HG03060 (cell line): ENCODE results near the gene GALC.
"Not testable (repeated sequence)": the region's sequence is repeated elsewhere in the genome, so short reads cannot be mapped to it uniquely, and the experiment has no call there.

ENCODE experiments used
- ATAC-seq: cut with Tn5 transposase; IDR thresholded peaks from one replicate; pipeline ENCODE4 v1.9.1; 2021; ENCODE audit warnings: low read depth, moderate number of reproducible peaks; ENCODE audit not compliant: unreplicated experiment

GALC gene

DNA sequence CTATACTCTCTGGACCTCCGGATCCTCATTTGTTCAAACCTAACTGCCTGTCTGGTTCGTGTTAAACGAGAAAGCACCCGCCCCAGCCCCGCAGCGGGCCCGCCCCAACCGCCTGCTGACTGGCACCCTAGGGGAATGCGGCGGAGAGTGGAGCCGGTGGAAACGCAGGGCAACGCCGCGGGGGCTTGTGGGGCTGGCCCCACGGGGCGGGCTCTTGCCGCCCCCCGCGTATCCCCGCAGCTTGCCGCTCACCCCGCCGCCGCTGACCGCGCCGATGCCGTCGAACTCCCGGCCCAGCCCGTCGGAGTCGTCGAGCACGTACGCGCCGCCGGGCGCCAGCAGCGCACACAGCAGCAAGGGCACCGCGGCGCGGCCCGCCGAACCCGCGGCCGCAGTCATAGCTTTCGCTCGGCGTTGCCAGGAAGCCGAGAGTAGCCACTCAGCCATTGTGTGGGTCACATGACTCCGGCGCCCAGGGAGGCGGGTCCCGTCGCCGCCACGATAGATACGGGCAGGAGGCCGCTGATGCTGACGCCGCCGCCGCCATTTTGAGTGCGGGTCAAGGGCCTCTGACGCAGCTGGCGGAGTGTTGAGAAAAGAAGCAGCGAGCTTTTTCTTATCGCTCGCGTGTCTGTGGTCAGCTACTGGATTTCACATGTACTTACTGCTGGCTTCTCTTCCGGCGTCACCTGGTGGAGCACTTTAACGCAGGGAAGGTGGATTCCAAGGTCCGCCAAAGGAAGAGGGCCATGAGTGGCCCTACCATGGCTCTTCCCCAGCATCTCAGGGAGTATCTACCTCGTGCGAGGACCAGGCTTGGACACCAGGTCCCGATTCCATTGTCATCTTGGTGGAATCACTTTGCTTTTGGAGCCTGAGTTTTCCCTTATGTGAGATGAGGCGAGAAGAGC is at the start of gene GALC:
TSS of gene GALC (minus strand) at position 465 of the 911 bp plus-strand sequence. CDS start at position 447, 18 bp downstream.
- peak; percentile 77 for ATAC-seq

DNA sequence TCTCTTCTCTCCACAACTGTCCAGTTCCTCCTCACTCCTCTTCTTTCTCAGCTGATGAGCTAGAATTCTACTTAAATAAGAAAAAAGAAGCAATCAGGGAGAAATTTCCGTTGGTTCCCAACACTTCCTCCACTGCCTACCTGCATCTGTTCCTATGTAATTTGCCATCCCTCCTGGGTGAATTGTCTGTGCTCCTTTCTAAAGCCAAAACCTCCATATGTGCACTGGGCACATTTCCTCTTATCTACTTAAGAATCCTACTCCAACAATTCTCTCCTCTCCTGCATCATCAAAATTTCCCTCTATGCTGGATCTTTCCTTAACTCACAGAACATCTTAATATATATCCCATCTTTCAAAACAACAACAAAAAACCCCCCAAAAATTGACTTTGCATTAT is 47.2 kb upstream of the GALC start:
- ATAC-seq: no peak

- ATAC-seq: no peak
These were observed 46.2 kb upstream of the GALC start for GRCh38 chr14:88039197-88039596.

DNA sequence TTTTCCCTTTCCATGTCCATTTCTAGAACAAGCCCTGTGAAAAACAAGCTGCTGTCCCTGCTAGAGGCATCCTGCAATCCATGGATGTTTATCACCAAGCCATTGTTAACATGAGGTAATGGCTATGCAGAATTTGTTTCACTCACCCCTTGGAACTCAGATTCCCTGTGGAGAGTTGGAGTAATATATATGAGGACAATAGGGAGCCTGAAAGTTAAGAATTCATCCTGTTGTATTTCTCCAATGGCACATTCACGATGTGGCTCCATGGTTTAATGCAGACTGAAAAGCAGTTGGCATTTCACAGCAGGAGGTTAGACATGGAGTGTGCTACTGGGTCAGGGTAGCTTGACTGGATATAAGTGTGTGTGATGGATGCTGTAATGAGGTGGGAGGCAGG is 44.3 kb upstream of the GALC start:
- ATAC-seq: no peak

DNA sequence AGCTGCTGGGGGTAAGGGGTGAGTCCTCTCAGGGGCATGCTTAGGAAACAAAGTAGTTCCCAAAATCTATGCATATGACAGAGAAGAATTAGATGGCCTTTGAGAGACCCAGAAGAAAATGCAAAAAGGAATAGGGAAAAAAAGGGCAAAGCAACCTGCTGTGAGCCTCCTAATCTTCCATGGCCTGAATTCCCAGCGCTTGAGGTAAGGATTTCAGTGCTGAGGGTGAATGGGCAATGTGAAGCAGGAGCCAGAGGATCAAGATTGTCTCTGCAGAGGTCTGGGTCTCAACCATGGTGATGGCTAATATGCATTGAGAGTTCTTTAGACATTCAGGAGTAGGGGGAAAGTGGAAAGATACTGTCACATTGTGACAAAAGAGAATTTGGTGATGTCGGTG is 43.4 kb upstream of the GALC start:
- ATAC-seq: no peak

GRCh38 chr14:88034076-88034475 is 41.1 kb upstream of the GALC start:
- ATAC-seq: no peak

DNA sequence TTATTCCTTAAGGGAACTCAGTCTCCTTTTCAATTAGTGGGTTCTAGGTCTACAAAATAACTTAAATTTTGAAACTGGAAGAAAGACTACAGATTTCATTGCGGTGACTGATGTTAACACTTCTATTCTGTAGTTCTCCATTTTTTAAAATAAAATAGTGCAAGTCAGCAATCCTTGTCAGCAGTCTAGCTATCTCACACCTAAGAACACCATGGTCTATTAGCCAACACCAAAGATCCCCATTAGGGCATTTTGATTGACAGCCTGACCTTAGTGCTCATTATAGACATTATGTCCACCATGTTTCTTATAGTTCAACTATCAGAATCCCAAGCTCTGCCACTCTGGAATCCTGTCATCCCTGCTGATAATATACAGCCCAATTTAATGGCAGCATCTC is 39.4 kb upstream of the GALC start:
- ATAC-seq: no peak

DNA sequence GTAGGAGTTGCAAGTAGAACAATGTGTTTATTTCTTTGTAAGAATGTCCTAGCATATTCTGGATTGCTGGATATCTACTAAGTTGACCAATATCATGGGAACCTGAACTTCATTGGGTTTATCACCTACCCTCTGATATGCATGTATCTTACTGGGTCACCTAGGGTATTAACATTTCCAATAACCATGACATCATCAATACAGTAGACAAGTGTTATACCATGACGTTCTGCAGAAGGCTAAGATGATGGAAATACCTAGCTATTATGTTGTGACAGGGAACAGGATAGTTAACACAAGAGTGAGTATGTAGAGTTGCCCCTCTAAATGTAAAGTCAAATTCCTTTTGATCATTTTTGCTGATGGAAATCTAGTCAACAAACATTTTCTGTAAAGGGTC is 37.9 kb upstream of the GALC start:
- ATAC-seq: no peak

- ATAC-seq: no peak
These were observed 37.1 kb upstream of the GALC start for GRCh38 chr14:88030079-88030478.

- ATAC-seq: no peak
These were observed 36.5 kb upstream of the GALC start for GRCh38 chr14:88029500-88029899.

DNA sequence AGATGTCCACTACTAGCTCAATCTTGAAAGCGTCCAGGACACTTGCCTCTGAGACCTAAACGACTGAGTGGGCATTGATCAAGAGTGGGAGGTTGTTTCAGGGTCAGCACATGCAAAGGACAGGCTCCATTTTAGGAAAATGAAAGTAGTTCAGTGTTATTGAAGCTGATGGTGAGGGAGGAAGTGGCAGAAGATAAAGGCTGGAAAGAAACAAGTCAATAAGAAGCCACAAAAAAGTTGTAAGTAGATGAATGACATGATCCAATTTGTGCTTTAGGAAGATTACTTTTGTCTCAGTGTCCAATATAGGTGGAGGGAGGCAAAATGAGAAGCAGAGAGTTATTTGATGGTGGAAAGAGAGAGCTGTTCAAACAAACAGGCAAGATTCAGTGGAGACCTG is 33.9 kb upstream of the GALC start:
- ATAC-seq: no peak

GRCh38 chr14:88025313-88025712 is 32.3 kb upstream of the GALC start:
- no peak for ATAC-seq

DNA sequence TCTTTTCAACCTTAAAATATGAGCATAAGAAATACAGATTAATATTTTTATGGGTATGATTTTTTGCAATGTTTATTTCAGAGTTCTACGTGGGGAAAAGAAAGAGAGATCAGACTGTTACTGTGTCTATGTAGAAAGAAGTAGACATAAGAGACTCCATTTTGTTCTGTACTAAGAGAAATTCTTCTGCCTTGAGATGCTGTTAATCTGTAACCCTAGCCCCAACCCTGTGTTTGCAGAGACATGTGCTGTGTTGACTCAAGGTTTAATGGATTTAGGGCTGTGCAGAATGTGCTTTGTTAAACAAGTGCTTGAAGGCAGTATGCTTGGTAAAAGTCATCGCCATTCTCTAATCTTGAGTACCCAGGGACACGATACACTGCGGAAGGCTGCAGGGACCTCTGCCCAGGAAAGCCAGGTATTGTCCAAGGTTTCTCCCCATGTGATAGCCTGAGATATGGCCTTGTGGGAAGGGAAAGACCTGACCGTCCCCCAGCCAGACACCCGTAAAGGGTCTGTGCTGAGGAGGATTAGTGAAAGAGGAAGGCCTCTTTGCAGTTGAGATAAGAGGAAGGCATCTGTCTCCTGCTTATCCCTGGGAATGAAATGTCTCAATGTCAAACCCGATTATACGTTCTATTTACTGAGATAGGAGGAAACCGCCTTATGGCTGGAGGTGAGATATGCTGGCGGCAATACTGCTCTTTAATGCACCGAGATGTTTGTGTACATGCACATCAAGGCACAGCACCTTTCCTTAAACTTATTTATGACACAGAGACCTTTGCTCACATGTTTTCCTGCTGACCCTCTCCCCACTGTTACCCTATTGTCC is 31.5 kb upstream of the GALC start:
- not testable (repeated sequence) for ATAC-seq

- no peak for ATAC-seq
These were observed 30.7 kb upstream of the GALC start for GRCh38 chr14:88023658-88024187.

DNA sequence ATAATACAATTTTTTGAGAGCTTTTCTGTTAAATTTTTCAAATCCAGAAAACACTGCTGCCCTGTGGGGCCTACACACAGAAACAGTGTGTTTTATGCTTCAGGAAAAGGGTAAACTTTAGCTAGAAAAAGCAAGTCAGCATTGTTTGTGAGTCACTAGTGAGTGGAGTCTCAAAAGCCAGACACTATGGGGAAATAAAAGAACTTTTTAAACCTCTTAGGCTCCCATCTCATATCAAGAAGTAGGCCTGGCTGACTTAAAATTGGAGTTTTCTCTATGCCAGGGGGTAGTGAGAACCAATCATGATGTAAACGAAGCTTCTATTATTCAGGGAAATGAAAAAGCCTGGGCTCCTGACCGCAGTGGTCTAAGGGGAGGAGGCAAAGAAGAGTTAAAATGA is 24.6 kb upstream of the GALC start:
- ATAC-seq: no peak

- no peak for ATAC-seq
These were observed 23.8 kb upstream of the GALC start for GRCh38 chr14:88016768-88017167.

DNA sequence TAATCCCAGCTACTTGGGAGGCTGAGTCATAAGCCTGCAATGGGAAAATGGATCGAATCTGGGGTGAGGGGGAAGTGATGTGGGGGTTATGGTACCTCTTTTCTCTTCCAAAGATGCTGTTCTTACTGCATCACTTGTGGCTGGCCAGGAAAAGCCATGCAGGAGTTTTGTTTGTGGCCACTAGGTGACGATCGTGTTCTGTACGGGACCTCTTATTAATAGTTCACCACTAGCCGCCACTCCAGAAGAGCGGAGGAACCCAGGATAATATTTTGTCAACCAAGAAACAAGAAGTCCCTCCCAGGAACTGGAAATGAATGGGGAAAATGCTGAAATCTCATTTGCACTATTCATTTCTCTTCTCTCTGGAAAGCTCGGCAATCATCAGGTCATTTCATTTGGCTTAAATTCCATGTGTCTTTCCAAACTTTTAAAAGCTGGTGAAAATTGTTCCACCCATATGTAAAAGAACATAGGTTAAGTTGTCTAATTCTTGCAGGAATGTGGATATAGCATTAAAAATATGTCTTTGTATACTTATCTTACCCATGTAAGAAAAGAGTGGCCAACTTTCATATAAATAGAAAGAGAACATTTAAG is 20.9 kb upstream of the GALC start:
- ATAC-seq: peak; percentile 75

DNA sequence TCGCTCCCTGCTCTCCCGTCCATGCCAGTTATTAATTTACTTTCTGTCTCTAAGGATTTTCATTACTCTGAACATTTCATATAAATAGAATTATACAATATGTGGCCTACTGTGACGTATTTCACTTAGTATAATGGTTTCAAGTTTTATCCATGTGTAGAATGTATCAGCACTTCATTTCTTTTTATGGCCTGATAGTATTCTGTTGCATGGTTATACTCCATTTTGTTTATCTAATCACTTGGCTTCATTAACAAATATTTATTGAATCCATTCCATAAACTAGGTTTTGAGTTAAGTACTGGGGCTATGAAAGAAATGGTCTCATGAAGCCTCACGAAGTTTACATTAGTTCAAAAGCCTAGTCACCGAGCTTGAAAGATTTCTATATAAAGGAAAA is 19.5 kb upstream of the GALC start:
- ATAC-seq: no peak

GRCh38 chr14:88010331-88010730 is 17.3 kb upstream of the GALC start:
- ATAC-seq: no peak

DNA sequence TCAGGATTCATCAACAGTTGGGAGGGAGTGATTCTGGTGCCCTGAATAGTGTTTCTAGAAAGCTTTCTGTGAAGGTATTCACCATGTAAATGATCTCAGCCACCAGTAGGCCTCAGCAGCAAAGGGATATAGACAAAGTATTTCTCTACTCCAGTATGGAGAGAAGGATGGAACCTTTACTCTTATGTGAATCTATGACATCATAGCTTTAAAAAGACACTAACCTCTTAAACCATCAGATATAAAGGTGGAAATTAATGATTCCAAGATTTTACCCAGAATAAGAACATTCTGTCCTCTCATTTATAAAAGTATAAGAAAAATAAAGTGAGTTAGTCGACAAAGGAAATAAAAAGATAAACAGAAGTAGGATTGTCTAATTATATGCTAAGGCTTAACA is 16.5 kb upstream of the GALC start:
- no peak for ATAC-seq
